Mesodermal cell (in vitro differentiated cells): Measurements from ENCODE around the gene ZNF583.

ENCODE experiments used
- H3K27ac ChIP-seq: 2 replicates; pipeline ENCODE4 v1.7.0; 2013; ENCODE audit warnings: mild to moderate bottlenecking, low read depth, low read length, moderate library complexity; ENCODE audit not compliant: severe bottlenecking
- H3K36me3 ChIP-seq: 2 replicates; pipeline ENCODE4 v1.7.1; 2013; ENCODE audit warnings: mild to moderate bottlenecking, low read length, moderate library complexity; ENCODE audit not compliant: control insufficient read depth, insufficient read depth
- H3K4me1 ChIP-seq: one replicate; pipeline ENCODE4 v1.7.1; 2013; ENCODE audit warnings: mild to moderate bottlenecking, low read length; ENCODE audit not compliant: insufficient read depth, control insufficient read depth, poor library complexity, severe bottlenecking
- H3K4me3 ChIP-seq: 2 replicates; pipeline ENCODE4 v1.7.0; 2013; ENCODE audit warnings: low read length, control low read depth, mild to moderate bottlenecking; ENCODE audit not compliant: insufficient read depth, poor library complexity, severe bottlenecking; ENCODE audit errors: extremely low read depth
- H3K9me3 ChIP-seq: 2 replicates; pipeline ENCODE4 v1.7.1; 2013; ENCODE audit warnings: mild to moderate bottlenecking, low read length, moderate library complexity; ENCODE audit not compliant: control insufficient read depth
- WGBS, 2 experiments: methylation state at CpG; one replicate each; pipeline ENCODE4 v1.1.5; 2013; ENCODE audit warnings: missing lambda C conversion rate in 2 of 2; ENCODE audit not compliant: insufficient coverage in 2 of 2; 5-methylcytosine and 5-hydroxymethylcytosine counted together

Gene ZNF583

DNA sequence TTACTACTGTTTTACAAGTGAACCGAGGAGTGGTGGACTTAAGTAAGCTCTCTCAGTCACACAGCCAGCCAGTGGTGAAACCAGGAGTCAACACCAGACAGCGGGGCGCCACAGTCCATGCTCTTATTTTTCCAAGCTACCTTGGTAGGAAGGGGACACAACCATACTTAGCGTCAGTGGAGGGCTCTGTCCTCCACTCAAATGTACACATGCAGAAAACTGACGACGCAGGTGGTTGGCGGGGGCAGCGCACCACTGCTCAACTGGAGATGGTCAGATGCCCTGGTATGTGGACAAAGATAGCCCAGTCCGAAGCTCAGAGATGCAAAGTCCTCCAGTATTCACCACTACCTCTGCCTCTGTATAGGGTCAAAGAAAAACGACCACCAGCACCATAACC is 72.0 kb downstream of the ZNF583 start:
- 86 to 95% methylated on average over 4 to 7 of the region's 10 CpGs for WGBS, 2 experiments
- Histone ChIP-seq H3K27ac (no peak overlapping the region), H3K9me3 (peaks cover 78% of the 10 kb centered on the region), H3K4me1 (no peaks in the 10 kb centered on the region), H3K4me3 (no peak overlapping the region), H3K36me3 (no peaks in the 10 kb centered on the region)
